ENCODE results near the gene ELMOD3. TPM values are rescaled to one million over a fixed set of nuclear protein-coding genes. Genes with fewer than 3 reads are reported as not detected.

ELMOD3 gene
- total and polyA plus RNA-seq, 9 of the 15 experiments (the other 6 are each of a cell fraction or from before 2014, with no cell fraction given) = 2.7 to 18.7 (median 11.6) TPM

GRCh38 chr2:85400023-85400422, 45.5 kb downstream of the ELMOD3 start:
- Histone ChIP-seq H3K9me1 (ENCODE audit: control insufficient read depth, insufficient read depth, low read length) (no peaks in the 10 kb centered on the region), H2AFZ (ENCODE audit: low read depth, low read length) (no peak overlapping the region), H3K4me1 (replicated peaks in 1 of 2; ENCODE audit: control insufficient read depth in 2 of 2, insufficient read depth in 2 of 2, low read length in 2 of 2) (peaks cover 0 to 7% of the 10 kb centered on the region in 2 experiments; a peak in 1 of 5 replicates), H3K4me2 (ENCODE audit: insufficient read depth, low read length) (no peak overlapping the region), H3K4me3 (no peak overlapping the region), H3K9me3 (replicated peaks; ENCODE audit: control insufficient read depth, insufficient read depth, low read depth, low read length) (no peaks in the 10 kb centered on the region; the same call in 1 of the 2 replicates), H4K20me1 (replicated peaks; ENCODE audit: control insufficient read depth, insufficient read depth, low read length) (no peaks in the 10 kb centered on the region), H3K27ac (ENCODE audit: extremely low read depth, low read depth, low read length) (no peak overlapping the region), H3K27me3 (ENCODE audit: control insufficient read depth in 2 of 2, insufficient read depth in 2 of 2, low read length in 2 of 2) (no peaks in the 10 kb centered on the region), H3K79me2 (ENCODE audit: control insufficient read depth, insufficient read depth, low read length) (no peaks in the 10 kb centered on the region), H3K9ac (ENCODE audit: insufficient read depth in 1 of 2, low read depth in 2 of 2, low read length in 2 of 2) (no peak overlapping the region), H3K36me3 (ENCODE audit: control insufficient read depth, insufficient read depth, low read length) (peaks cover 2% of the 10 kb centered on the region; the same call in 1 of the 3 replicates)
- intact Hi-C loops (cut with micrococcal nuclease) (no loop called here), in situ Hi-C loops (cut with MboI) (no loop called here)
- CTCF ChIA-PET (ENCODE audit: low intra/inter-chr PET ratio) = no interaction called here
- 63% methylated on average over 7 of the region's 8 CpGs for WGBS (ENCODE audit: insufficient coverage, low coverage, missing lambda C conversion rate)
- no peak for ATAC-seq
- POLR2A ChIA-PET = interaction anchor here (0.6 to 63.9 kb wide), 2 partner anchors 146 to 177 kb away, joined by 4 to 1576 read pairs; partner anchors contain the start of gene MAT2A
- BruUV-seq (replicated peaks) = no TSS peak
- no peak for DNase-seq (ENCODE audit: extremely low read depth in 1 of 4, low spot score in 3 of 4)
- FAIRE-seq = no peak
- no peak for TF ChIP-seq ZNF780A (CRISPR knock-in tag; IDR thresholded peaks at IDR 0.05)
- TF ChIP-seq TGIF2 (CRISPR knock-in tag; IDR thresholded peaks at IDR 0.05) = no peak
- no peak for TF ChIP-seq ZBED1 (IDR thresholded peaks at IDR 0.05)
- TF ChIP-seq GTF3C2 (IDR thresholded peaks at IDR 0.05; ENCODE audit: borderline replicate concordance, extremely low read depth, insufficient read length) = no peak
- TF ChIP-seq ZNF263 (CRISPR knock-in tag; IDR thresholded peaks at IDR 0.05; ENCODE audit: borderline replicate concordance) = no peak
- no peak for TF ChIP-seq STAT5B (CRISPR knock-in tag; IDR thresholded peaks at IDR 0.05)
- TF ChIP-seq CCAR2 (IDR thresholded peaks at IDR 0.05; ENCODE audit: low read depth, low read length) = no peak
- TF ChIP-seq CLOCK (CRISPR knock-in tag; IDR thresholded peaks at IDR 0.05; ENCODE audit: borderline replicate concordance) = no peak
- no peak for TF ChIP-seq CBX3 (IDR thresholded peaks at IDR 0.05; ENCODE audit: borderline replicate concordance in 1 of 2, low read length in 2 of 2)
- TF ChIP-seq BHLHE40 (IDR thresholded peaks at IDR 0.05; ENCODE audit: low read length) = no peak
- no peak for TF ChIP-seq ARID4B (CRISPR knock-in tag; IDR thresholded peaks at IDR 0.05)
- TF ChIP-seq CREBBP (IDR thresholded peaks at IDR 0.05; ENCODE audit: low read depth, low read length) = no peak

All from K562 (cell line).